CD4-positive, alpha-beta T cell (primary cell): ENCODE results near the gene TMEM95. TPM values are rescaled to one million over a fixed set of nuclear protein-coding genes. Genes with fewer than 3 reads are reported as not detected.

ENCODE experiments used
- ATAC-seq: fragments of 200-7000 bp; cut with Tn5 transposase; one replicate; pipeline ENCODE4 v1.10.0; 2022; ENCODE audit warnings: mild to moderate bottlenecking; ENCODE audit not compliant: poor library complexity
- CTCF ChIA-PET: fragments of 350-600 bp; sonication (Branson Sonifier 250); formaldehyde crosslinking; loops from one replicate; lab custom pipeline; 2021; ENCODE audit warnings: antibody characterized with exemption, inconsistent platforms; lab: Charles Lee
- POLR2A ChIA-PET: fragments of 350-600 bp; sonication (Branson Sonifier 250); formaldehyde crosslinking; loops from one replicate; lab custom pipeline; 2021; ENCODE audit warnings: antibody characterized with exemption, inconsistent platforms; lab: Charles Lee
- DNase-seq, 14 experiments: peaks; one replicate each; pipeline ENCODE4 v3.0.0-alpha.2; 2013 to 2020; ENCODE audit warnings: mixed read lengths in 2 of 14
- H3K27ac ChIP-seq, 2 donors: one replicate each; pipeline versions ENCODE4 v1.5.1 to v1.7.0; 2013; ENCODE audit warnings: low read length in 2 of 2, low read depth in 1 of 2, mild to moderate bottlenecking in 1 of 2
- H3K27me3 ChIP-seq, 2 experiments: 1 replicate in 1 of 2; 2 replicates in 1 of 2; pipeline versions ENCODE4 v1.6.1 to v1.7.0; 2013; ENCODE audit warnings: low read length in 2 of 2, control low read depth in 1 of 2, mild to moderate bottlenecking in 1 of 2, moderate library complexity in 1 of 2; ENCODE audit not compliant: insufficient read depth in 2 of 2, control insufficient read depth in 1 of 2
- H3K36me3 ChIP-seq: one replicate; pipeline ENCODE4 v1.6.1; 2013; ENCODE audit warnings: low read length, control low read depth; ENCODE audit not compliant: insufficient read depth
- H3K4me1 ChIP-seq: one replicate; pipeline ENCODE4 v1.6.1; 2013; ENCODE audit warnings: low read length, control low read depth; ENCODE audit not compliant: insufficient read depth
- H3K4me3 ChIP-seq: one replicate; pipeline ENCODE4 v1.5.1; 2013; ENCODE audit warnings: mild to moderate bottlenecking, low read length, moderate library complexity
- H3K9me3 ChIP-seq, 2 experiments: 1 replicate in 1 of 2; 2 replicates in 1 of 2; pipeline versions ENCODE4 v1.6.1 to v1.7.0; 2013; ENCODE audit warnings: low read length in 2 of 2, mild to moderate bottlenecking in 2 of 2, control low read depth in 1 of 2, moderate library complexity in 1 of 2; ENCODE audit not compliant: control insufficient read depth in 1 of 2, insufficient read depth in 1 of 2
- H3K27ac Mint-ChIP-seq: one replicate; pipeline ENCODE4 v1.8.0; 2020; ENCODE audit warnings: mixed read lengths
- H3K27me3 Mint-ChIP-seq: one replicate; pipeline ENCODE4 v1.8.0; 2021; ENCODE audit warnings: mixed read lengths
- H3K36me3 Mint-ChIP-seq: one replicate; pipeline ENCODE4 v1.8.0; 2021; ENCODE audit warnings: low read depth, mixed read lengths
- H3K4me1 Mint-ChIP-seq: one replicate; pipeline ENCODE4 v1.8.0; 2021; ENCODE audit warnings: low read depth, mixed read lengths
- H3K4me3 Mint-ChIP-seq: one replicate; pipeline ENCODE4 v1.8.0; 2020; ENCODE audit warnings: mild to moderate bottlenecking, mixed read lengths
- H3K9me3 Mint-ChIP-seq: one replicate; pipeline ENCODE4 v1.8.0; 2020; ENCODE audit warnings: mixed read lengths
- CTCF ChIP-seq: fragments of 200-600 bp; IDR thresholded peaks from one replicate; pipeline ENCODE4 v1.8.0; 2022; ENCODE audit warnings: antibody characterized with exemption, mild to moderate bottlenecking
- intact Hi-C, 2 experiments: fragments of 100-400 bp; cut with DNase I in 1 of 2; cut with micrococcal nuclease in 1 of 2; formaldehyde crosslinking; loops; one replicate each; pipeline versions ENCODE4 v1.15.1 to v1.9.0; 2023 to 2025; cut with DNase I, micrococcal nuclease
- total RNA-seq, 174 experiments: library from RNA in 2 of 174; stranded (reverse) in 2 of 174; gene quantifications; one replicate each; pipeline ENCODE4 v1.2.3 and lab custom pipeline; 2021 to 2026

Gene TMEM95
- total RNA-seq, 2 experiments from 2014 or later, result not detected

GRCh38 chr17:7380321-7380720 is 25.4 kb downstream of the TMEM95 start:
- CTCF ChIA-PET, result interaction anchor here (0.8 kb wide), 1 partner anchor 24 kb away, joined by 4 read pairs; no protein-coding TSS in a partner anchor
- H3K9me3 Mint-ChIP-seq, result no peaks in the 10 kb centered on the region
- H3K36me3 Mint-ChIP-seq, result peaks cover 4% of the 10 kb centered on the region
- Histone ChIP-seq H3K9me3 (peaks cover 0 to 4% of the 10 kb centered on the region in 2 experiments), H3K36me3 (no peaks in the 10 kb centered on the region), H3K27ac (no peak overlapping the region), H3K27me3 (peaks cover 21 to 22% of the 10 kb centered on the region in 2 experiments), H3K4me3 (no peak overlapping the region), H3K4me1 (peaks cover 28% of the 10 kb centered on the region)
- peak overlapping the region; percentile 56 for H3K4me3 Mint-ChIP-seq
- peaks cover 55% of the 10 kb centered on the region for H3K27me3 Mint-ChIP-seq
- DNase-seq (no peak), ATAC-seq (no peak)
- peaks cover 10% of the 10 kb centered on the region for H3K4me1 Mint-ChIP-seq
- no peak overlapping the region for H3K27ac Mint-ChIP-seq
- POLR2A ChIA-PET, result no interaction called here
- intact Hi-C loops, result loop anchor here in 1 of 2 experiments (10.0 kb wide), 1 partner anchor 54 kb away; the partner anchor contains the start of genes FGF11 and TMEM102
- no peak for TF ChIP-seq CTCF

DNA sequence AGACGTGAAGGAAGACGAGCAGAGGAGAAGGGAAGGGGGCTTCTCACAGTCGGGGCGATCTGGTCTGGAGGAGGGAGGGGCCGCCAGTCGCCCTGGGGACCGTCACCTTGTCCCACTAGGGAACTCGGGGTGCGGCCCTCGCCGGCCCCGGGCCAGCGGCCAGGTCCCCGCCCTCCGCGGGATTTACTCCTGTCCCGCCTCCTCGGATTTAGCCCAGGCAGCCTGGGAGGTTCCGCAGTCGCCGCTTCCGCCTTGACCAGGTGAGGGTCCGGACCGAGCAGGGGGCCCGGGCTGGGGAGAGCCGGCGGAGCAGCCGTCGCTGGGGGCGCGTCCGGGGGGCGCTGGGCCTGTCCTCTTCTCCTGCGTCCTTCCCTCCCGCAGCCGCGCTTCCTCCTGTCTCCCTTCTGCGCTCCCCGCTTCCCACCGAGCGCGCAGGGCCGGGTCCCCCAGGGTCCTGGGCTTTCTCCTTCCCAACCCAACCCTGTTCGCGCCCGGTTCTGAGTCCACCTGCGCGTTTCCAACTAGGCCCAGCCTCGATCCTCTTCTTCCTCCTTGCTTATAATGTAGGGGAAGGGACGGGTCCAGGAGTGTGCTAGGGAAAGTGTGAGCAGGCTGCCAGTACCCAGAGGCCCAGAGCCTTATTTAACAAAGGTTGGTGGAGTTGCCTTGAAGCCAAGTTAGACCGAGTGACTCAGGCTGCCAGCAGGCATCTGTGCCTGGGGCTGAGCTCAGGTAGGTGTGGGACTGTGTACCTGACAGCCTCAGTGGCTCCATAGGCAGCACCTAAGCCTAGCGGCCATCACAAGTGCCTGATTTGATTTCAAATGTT is 26.1 kb downstream of the TMEM95 start, which contains the start of gene TNK1:
Gene TNK1 (plus strand): TSS at position 235 of the 829 bp plus-strand sequence. CDS start 1,838 bp downstream, outside the sequence.
- peaks cover 28% of the 10 kb centered on the region for H3K4me1 ChIP-seq
- H3K4me3 ChIP-seq, result no peak within 1 kb of the TSS
- no peaks in the 10 kb centered on the region for H3K9me3 Mint-ChIP-seq
- ATAC-seq (no peak), DNase-seq (no peak)
- H3K27ac Mint-ChIP-seq, result no peak within 1 kb of the TSS
- TF ChIP-seq CTCF, result no peak
- H3K4me3 Mint-ChIP-seq, result peak within 1 kb of the TSS; percentile 56
- H3K9me3 ChIP-seq, result peaks cover 0 to 4% of the 10 kb centered on the region in 2 experiments
- peaks cover 21 to 22% of the 10 kb centered on the region in 2 experiments for H3K27me3 ChIP-seq
- peaks cover 8% of the 10 kb centered on the region for H3K36me3 Mint-ChIP-seq
- peaks cover 55% of the 10 kb centered on the region for H3K27me3 Mint-ChIP-seq
- no peaks in the 10 kb centered on the region for H3K36me3 ChIP-seq
- no peak within 1 kb of the TSS for H3K27ac ChIP-seq
- CTCF ChIA-PET, result interaction anchor here (0.8 kb wide), 1 partner anchor 25 kb away, joined by 4 read pairs; no protein-coding TSS in a partner anchor
- intact Hi-C loops, result loop anchor here in 1 of 2 experiments (10.0 kb wide), 1 partner anchor 54 kb away; the partner anchor contains the start of genes FGF11 and TMEM102
- POLR2A ChIA-PET, result no interaction called here
- H3K4me1 Mint-ChIP-seq, result peaks cover 10% of the 10 kb centered on the region

DNA sequence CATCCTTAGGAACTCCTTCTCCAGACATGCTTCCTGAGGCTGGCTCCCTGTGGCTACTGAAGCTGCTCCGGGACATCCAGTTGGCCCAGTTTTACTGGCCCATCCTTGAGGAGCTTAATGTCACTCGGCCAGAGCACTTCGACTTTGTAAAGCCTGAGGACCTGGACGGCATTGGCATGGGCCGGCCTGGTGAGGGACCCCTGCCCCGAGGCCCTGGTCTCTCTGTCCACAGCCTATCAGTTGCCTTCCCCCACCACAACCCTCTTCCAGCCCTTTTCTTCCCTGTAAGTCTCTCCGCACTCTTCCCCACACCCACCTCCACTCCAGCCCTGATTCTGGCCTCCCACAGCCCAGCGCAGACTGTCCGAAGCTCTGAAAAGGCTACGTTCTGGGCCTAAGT is 27.9 kb downstream of the TMEM95 start:
- Mint-ChIP-seq H3K9me3 (no peaks in the 10 kb centered on the region), H3K27ac (peak overlapping the region; percentile 91), H3K4me1 (peaks cover 10% of the 10 kb centered on the region), H3K36me3 (peaks cover 22% of the 10 kb centered on the region), H3K4me3 (peak overlapping the region; percentile 4), H3K27me3 (peaks cover 41% of the 10 kb centered on the region)
- ATAC-seq (no peak), DNase-seq (no peak)
- Histone ChIP-seq H3K27me3 (peaks cover 21 to 22% of the 10 kb centered on the region in 2 experiments), H3K4me1 (peaks cover 28% of the 10 kb centered on the region), H3K36me3 (peaks cover 7% of the 10 kb centered on the region), H3K27ac (no peak overlapping the region), H3K9me3 (peaks cover 0 to 4% of the 10 kb centered on the region in 2 experiments), H3K4me3 (no peak overlapping the region)
- intact Hi-C loops, result loop anchor here in 1 of 2 experiments (10.0 kb wide), 1 partner anchor 52 kb away; the partner anchor contains the start of genes FGF11 and TMEM102
- ChIA-PET POLR2A (interaction anchor here (1.1 to 3.9 kb wide), 11 partner anchors 11 to 163 kb away, joined by 3 to 37 read pairs (median 11); partner anchors contain the start of genes ACADVL, ACAP1, DLG4 and NEURL4), CTCF (interaction anchor here (1.8 kb wide), 1 partner anchor 11 kb away, joined by 8 read pairs; the partner anchor contains the start of gene PLSCR3)
- TF ChIP-seq CTCF, result no peak
